Heart left ventricle (tissue), 16 donors: ENCODE measurements around the gene IDE. TPM values are rescaled to one million over a fixed set of nuclear protein-coding genes. Genes with fewer than 3 reads are reported as not detected.

ENCODE experiments used
- ATAC-seq, 4 donors: fragments of 200-7000 bp; cut with Tn5 transposase; one replicate each; pipeline ENCODE4 v1.9.1; 2020 to 2022; ENCODE audit warnings: moderate library complexity in 4 of 4, mild to moderate bottlenecking in 3 of 4, moderate number of reproducible peaks in 1 of 4
- DNase-seq, 5 donors: peaks; one replicate each; pipeline ENCODE4 v3.0.0-alpha.2; 2020
- H3K27ac ChIP-seq, 12 donors: fragments of 200-600 bp; sonication (generic) in 4 of 12; one replicate each; pipeline versions ENCODE4 v1.5.0 to v1.8.0; 2016 to 2022; ENCODE audit warnings: mild to moderate bottlenecking in 2 of 12
- H3K27me3 ChIP-seq, 9 donors: fragments of 200-600 bp; sonication (generic) in 2 of 9; one replicate each; pipeline versions ENCODE4 v1.5.1 to v1.8.0; 2016 to 2022; ENCODE audit warnings: mild to moderate bottlenecking in 3 of 9
- H3K36me3 ChIP-seq, 9 donors: fragments of 200-600 bp; sonication (generic) in 2 of 9; one replicate each; pipeline versions ENCODE4 v1.5.0 to v1.8.0; 2018 to 2022; ENCODE audit warnings: mild to moderate bottlenecking in 2 of 9
- H3K4me1 ChIP-seq, 12 donors: fragments of 200-600 bp; sonication (generic) in 4 of 12; one replicate each; pipeline versions ENCODE4 v1.5.0 to v1.8.0; 2016 to 2022; ENCODE audit warnings: mild to moderate bottlenecking in 3 of 12
- H3K4me3 ChIP-seq, 12 donors: fragments of 200-600 bp; sonication (generic) in 4 of 12; one replicate each; pipeline versions ENCODE4 v1.5.0 to v1.8.0; 2017 to 2022; ENCODE audit warnings: mild to moderate bottlenecking in 9 of 12, moderate library complexity in 4 of 12
- H3K9me3 ChIP-seq, 12 donors: fragments of 200-600 bp; sonication (generic) in 4 of 12; one replicate each; pipeline versions ENCODE4 v1.5.0 to v1.8.0; 2016 to 2022; ENCODE audit warnings: mild to moderate bottlenecking in 1 of 12
- POLR2A ChIP-seq, 2 donors: fragments of 450-650 bp; IDR thresholded peaks; one replicate each; pipeline ENCODE4 v1.6.1; 2017; ENCODE audit warnings: antibody characterized with exemption in 2 of 2, mild to moderate bottlenecking in 2 of 2, moderate library complexity in 2 of 2
- WGBS, 4 donors: extraction: QIAGEN DNeasy Blood & Tissue Kit in 2 of 4; methylation state at CpG; one replicate each; pipeline versions ENCODE4 v1.1.5 to v1.1.7; 2013 to 2018; 5-methylcytosine and 5-hydroxymethylcytosine counted together
- intact Hi-C, 10 donors: fragments of 100-400 bp; cut with DNase I; formaldehyde crosslinking; loops; one replicate each; pipeline versions ENCODE4 v1.11.1 to v1.14.2; 2022
- polyA plus RNA-seq, 2 donors: library from polyadenylated mRNA; stranded (reverse); fragments of 200-250 nt; gene quantifications; one replicate each; pipeline ENCODE4 v1.2.3, GENCODE V29; 2013
- total RNA-seq, 9 donors: library from RNA; depleted of rRNA in 2 of 9; stranded (reverse); fragments of >200 nt in 2 of 9; fragmentation: NEBNext Ultra II Directional in 3 of 9; extraction: Animal tissue kit (Norgen Biotek cat#: 25700) in 3 of 9; gene quantifications; one replicate each; pipeline versions ENCODE4 v1.1.0 to v1.2.4, GENCODE V29; 2016 to 2023
- TF ChIP-seq, protein P1 (sequence below), 12 donors: fragments of 200-600 bp; sonication (generic) in 4 of 12; IDR thresholded peaks; one replicate each; pipeline versions ENCODE4 v1.5.0 to v1.8.0; 2018 to 2022; ENCODE audit warnings: antibody characterized with exemption in 12 of 12, mild to moderate bottlenecking in 5 of 12
- donor health status: ischemic (EF 13 %, LVEDD 7.1; RV severe dilation, severe dysfunction).
- donor health status: healthy with polysubstance abuse.
- donor health status: DM: no; HTN: yes; CAD: no.
- donor health status: DM: no; HTN: no; CAD: no.
- donor health status: ischemic (EF 25% LVEDD 6.9; RV normal size, moderate dysfunction).
- donor health status: ischemic (EF 25% LVEDD 5.7; RV mildly dilated, moderate dysfunction).
- donor health status: healthy.
- donor health status: DM: yes; HTN: yes; CAD: no.
- donor health status: ischemic (EF 35%, LVEDD 5.7; RV mildly dilated, moderate dysfunction).
- donor health status: nonischemic (EF 11% LVEDD 7.7; RV severe dilation, severe dysfunction).
- donor health status: DM: yes; HTN: yes; CAD: no.
- donor health status: PGD.
- donor health status: ischemic (EF 29% LVEDD 5.4; RV normal size, mild dysfunction).
- donor health status: nonischemic (EF 23%, LVEDD 6.1; RV moderate dilation, normal function).

Gene IDE
- total and polyA plus RNA-seq, 11 donors, result 11.7 to 51.3 (median 46.0) TPM

DNA sequence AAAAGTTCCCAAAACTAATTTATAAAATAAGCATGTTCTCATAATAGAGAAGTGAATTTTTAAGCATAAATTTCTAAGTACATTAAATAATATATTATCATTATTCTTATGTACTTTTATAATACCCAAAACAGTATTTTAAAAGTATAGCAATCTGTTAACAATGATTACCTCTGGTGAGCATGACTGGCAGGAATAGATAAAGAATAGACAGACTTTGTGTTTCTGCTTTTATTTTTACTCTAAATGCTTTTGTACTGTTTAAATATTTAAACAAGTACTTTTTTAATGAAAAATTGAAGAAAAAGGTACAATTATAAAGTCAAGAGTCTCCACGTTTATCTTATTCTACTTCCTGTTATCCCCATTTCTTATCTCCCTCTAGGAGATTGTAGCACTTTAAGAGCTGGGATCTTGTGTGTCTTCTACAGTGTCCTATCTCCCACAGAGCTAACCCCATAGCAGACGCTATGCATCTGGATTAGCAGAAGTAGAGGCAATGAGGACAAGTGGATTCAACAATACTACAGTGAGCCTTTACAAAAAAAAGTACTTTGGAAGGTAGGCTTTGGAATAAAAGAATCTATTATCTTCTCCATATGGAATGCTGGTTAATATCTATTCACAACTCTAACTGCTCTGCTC is 42.9 kb downstream of the IDE start:
- intact Hi-C loops, result no loop called here
- H3K4me3 ChIP-seq, result no peak overlapping the region
- 66 to 74% (median 72%) methylated on average over 2 of the region's 2 CpGs for WGBS, 4 donors

DNA sequence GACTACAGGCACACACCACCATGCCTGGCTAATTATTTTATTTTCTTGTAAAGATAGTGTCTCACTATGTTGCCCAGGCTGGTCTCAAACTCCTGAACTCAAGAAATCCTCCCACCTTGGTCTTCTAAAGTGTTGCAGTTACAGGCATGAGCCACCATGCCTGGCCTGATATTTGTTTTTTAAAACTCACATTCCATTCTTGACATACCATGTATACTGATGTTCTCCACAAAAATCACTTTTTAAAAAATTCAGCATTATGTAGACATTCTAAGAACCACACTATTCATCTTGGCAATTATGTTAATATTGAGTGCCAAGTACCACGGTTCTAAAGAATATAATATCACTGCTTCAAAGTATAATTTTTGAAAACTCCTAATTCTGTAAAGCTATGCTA is 43.5 kb downstream of the IDE start:
- DNase-seq, result no peak
- Histone ChIP-seq H3K9me3 (no peaks in the 10 kb centered on the region), H3K4me3 (no peak overlapping the region), H3K4me1 (no peaks in the 10 kb centered on the region), H3K27me3 (no peaks in the 10 kb centered on the region), H3K27ac (no peak overlapping the region), H3K36me3 (peaks cover 0 to 98% (median 73%) of the 10 kb centered on the region in 9 donors)
- intact Hi-C loops, result no loop called here
- TF ChIP-seq POLR2A (IDR thresholded peaks at IDR 0.05), result no peak
- TF ChIP-seq, protein P1, sequence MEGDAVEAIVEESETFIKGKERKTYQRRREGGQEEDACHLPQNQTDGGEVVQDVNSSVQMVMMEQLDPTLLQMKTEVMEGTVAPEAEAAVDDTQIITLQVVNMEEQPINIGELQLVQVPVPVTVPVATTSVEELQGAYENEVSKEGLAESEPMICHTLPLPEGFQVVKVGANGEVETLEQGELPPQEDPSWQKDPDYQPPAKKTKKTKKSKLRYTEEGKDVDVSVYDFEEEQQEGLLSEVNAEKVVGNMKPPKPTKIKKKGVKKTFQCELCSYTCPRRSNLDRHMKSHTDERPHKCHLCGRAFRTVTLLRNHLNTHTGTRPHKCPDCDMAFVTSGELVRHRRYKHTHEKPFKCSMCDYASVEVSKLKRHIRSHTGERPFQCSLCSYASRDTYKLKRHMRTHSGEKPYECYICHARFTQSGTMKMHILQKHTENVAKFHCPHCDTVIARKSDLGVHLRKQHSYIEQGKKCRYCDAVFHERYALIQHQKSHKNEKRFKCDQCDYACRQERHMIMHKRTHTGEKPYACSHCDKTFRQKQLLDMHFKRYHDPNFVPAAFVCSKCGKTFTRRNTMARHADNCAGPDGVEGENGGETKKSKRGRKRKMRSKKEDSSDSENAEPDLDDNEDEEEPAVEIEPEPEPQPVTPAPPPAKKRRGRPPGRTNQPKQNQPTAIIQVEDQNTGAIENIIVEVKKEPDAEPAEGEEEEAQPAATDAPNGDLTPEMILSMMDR (IDR thresholded peaks at IDR 0.05), result no peak
- WGBS, 4 donors, result 71 to 87% (median 81%) methylated on average over 1 of the region's 1 CpG
- ATAC-seq, result no peak

More for the DNA sequence above, 42.9 kb downstream of the IDE start:
- Histone ChIP-seq H3K36me3 (peaks cover 0 to 99% (median 79%) of the 10 kb centered on the region in 9 donors), H3K4me1 (no peaks in the 10 kb centered on the region), H3K27me3 (no peaks in the 10 kb centered on the region), H3K27ac (no peak overlapping the region), H3K9me3 (no peaks in the 10 kb centered on the region)
- TF ChIP-seq, protein P1 (IDR thresholded peaks at IDR 0.05), result no peak
- TF ChIP-seq POLR2A (IDR thresholded peaks at IDR 0.05), result no peak
- ATAC-seq (no peak), DNase-seq (no peak)

DNA sequence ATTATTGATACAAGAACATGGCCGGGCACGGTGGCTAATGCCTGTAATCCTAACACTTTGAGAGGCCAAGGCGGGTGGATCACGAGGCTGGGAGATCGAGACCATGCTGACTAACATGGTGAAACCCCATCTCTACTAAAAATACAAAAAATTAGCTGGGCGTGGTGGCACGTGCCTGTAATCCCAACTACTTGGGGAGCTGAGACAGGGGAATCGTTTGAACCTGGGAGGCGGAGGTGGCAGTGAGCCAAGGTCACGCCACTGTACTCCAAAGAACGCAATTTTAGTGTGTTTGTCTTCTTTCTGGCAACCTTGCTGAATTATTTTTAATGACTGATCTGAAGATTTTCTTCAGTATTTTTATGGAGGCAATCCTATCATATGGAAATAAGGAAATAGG is 46.2 kb downstream of the IDE start:
- ATAC-seq (no peak), DNase-seq (no peak)
- intact Hi-C loops, result no loop called here
- no peak for TF ChIP-seq POLR2A (IDR thresholded peaks at IDR 0.05)
- TF ChIP-seq, protein P1 (IDR thresholded peaks at IDR 0.05), result no peak
- Histone ChIP-seq H3K27me3 (no peaks in the 10 kb centered on the region), H3K4me1 (no peaks in the 10 kb centered on the region), H3K9me3 (no peaks in the 10 kb centered on the region), H3K36me3 (peaks cover 0 to 75% (median 51%) of the 10 kb centered on the region in 9 donors), H3K4me3 (no peak overlapping the region), H3K27ac (no peak overlapping the region)
- WGBS, 4 donors, result 89 to 93% (median 91%) methylated on average over 11 of the region's 11 CpGs

DNA sequence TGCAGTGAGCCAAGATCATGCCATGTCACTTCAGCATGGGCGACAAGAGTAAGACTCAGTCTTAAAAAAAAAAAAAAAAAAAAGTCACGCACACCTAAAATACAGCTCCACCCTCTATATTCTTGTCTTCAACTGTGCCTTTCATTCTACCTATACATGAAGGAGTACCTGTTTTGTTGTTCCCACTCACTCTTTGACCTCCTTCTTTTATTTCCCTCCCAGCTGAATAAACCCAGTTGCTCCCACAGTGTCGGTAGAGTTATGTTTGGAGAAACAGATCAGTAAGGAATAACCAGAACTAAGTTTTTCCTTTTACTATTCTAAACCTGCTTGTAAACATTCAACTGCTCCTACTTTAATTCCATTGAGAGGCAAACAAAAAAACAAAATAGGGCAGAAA is 50.3 kb downstream of the IDE start:
- H3K4me3 ChIP-seq, result no peak overlapping the region
- H3K4me1 ChIP-seq, result no peaks in the 10 kb centered on the region
- no peaks in the 10 kb centered on the region for H3K27me3 ChIP-seq
- TF ChIP-seq, protein P1 (IDR thresholded peaks at IDR 0.05), result no peak
- no peak for TF ChIP-seq POLR2A (IDR thresholded peaks at IDR 0.05)
- DNase-seq, result no peak
- intact Hi-C loops, result no loop called here
- H3K9me3 ChIP-seq, result no peaks in the 10 kb centered on the region
- peaks cover 0 to 65% (median 20%) of the 10 kb centered on the region in 9 donors for H3K36me3 ChIP-seq
- no peak overlapping the region for H3K27ac ChIP-seq
- WGBS, 4 donors, result 95 to 99% (median 96%) methylated on average over 3 of the region's 3 CpGs
- no peak for ATAC-seq
